Dermis microvascular lymphatic vessel endothelial cell (primary cell): Measurements from ENCODE around the gene SRCAP. TPM values are rescaled to one million over a fixed set of nuclear protein-coding genes. Genes with fewer than 3 reads are reported as not detected.
A peak's percentile ranks its signal among the peaks of the same experiment; 100 is the strongest.
"Not testable (repeated sequence)": the region's sequence is repeated elsewhere in the genome, so short reads cannot be mapped to it uniquely, and the experiment has no call there.

Experiments used
- DNase-seq, 2 donors: peaks; one replicate each; pipeline versions ENCODE4 v3.0.0 to v3.0.0-alpha.2; 2010; ENCODE audit warnings: low read depth in 2 of 2
- total RNA-seq: library from RNA; depleted of rRNA; stranded (reverse); fragments of >200 nt; gene quantifications from 2 replicates; pipeline ENCODE4 v1.2.1, GENCODE V29; 2014

The SRCAP gene
- total RNA-seq, 1 donor from 2014 or later, result 16.6 TPM

- no peak for DNase-seq
These were observed 35.2 kb upstream of the SRCAP start for GRCh38 chr16:30663820-30664219.

- no peak for DNase-seq
These were observed 34.3 kb upstream of the SRCAP start for GRCh38 chr16:30664616-30665109.

GRCh38 chr16:30665155-30665829 is 33.7 kb upstream of the SRCAP start:
- DNase-seq, result no peak

GRCh38 chr16:30665830-30666190 is 33.2 kb upstream of the SRCAP start:
- DNase-seq, result no peak

GRCh38 chr16:30666681-30667080 is 32.3 kb upstream of the SRCAP start:
- no peak for DNase-seq

- no peak for DNase-seq
These were observed 31.5 kb upstream of the SRCAP start for GRCh38 chr16:30667361-30667905.

GRCh38 chr16:30668393-30668792 is 30.6 kb upstream of the SRCAP start:
- DNase-seq, result no peak

- no peak for DNase-seq
These were observed 29.7 kb upstream of the SRCAP start for GRCh38 chr16:30669026-30669902.

- no peak for DNase-seq
These were observed 28.8 kb upstream of the SRCAP start for GRCh38 chr16:30669903-30670824.

- no peak for DNase-seq
These were observed 23.8 kb upstream of the SRCAP start for GRCh38 chr16:30675143-30675542.

GRCh38 chr16:30677931-30678585 is 20.9 kb upstream of the SRCAP start:
- DNase-seq, result no peak

- no peak for DNase-seq
These were observed 20.4 kb upstream of the SRCAP start for GRCh38 chr16:30678586-30678970.

- no peak for DNase-seq
These were observed 18.6 kb upstream of the SRCAP start for GRCh38 chr16:30680326-30680725.

- no peak for DNase-seq
These were observed 10.3 kb upstream of the SRCAP start for GRCh38 chr16:30688701-30689100.

GRCh38 chr16:30691907-30692306 is 7.1 kb upstream of the SRCAP start:
- no peak for DNase-seq

- no peak for DNase-seq
These were observed 6.4 kb upstream of the SRCAP start for GRCh38 chr16:30692396-30693064.

- DNase-seq, result peak; percentile 30 to 42
These were observed 3.9 kb upstream of the SRCAP start for GRCh38 chr16:30694926-30695693.

- DNase-seq, result not testable (repeated sequence)
These were observed 2.3 kb upstream of the SRCAP start for GRCh38 chr16:30696646-30697045.
